ENCODE measurements around the gene PLXNC1.

Gene PLXNC1

DNA sequence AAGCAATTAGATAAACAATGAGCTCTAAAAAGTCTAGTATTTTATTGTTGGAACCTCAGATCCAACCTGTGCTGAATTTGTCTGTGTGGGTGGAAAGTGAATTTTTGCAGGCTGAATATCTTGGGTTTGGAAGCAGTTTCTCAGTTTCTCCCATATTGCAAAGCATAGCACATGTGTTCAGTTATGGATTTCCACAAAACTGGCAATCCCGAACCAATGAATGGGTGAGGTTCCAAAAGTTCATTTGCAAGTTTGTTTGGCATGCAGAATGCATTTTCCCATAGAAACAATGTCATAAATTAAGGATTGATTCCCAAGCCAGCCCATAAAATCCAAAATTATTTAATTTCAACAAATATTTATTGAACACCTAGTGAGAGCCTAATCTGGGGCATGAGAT lies 43.4 kb downstream of the PLXNC1 start:
- no peak overlapping the region for H2BK5ac ChIP-seq (ENCODE audit: low read depth, low read length, poor library complexity)
- H2AK5ac ChIP-seq (ENCODE audit: low read length) = no peak overlapping the region
- H3K27ac ChIP-seq (ENCODE audit: low read depth, low read length) = no peak overlapping the region
- H3K4me1 ChIP-seq (ENCODE audit: control insufficient read depth in 1 of 2, insufficient read depth in 2 of 2, low read length in 2 of 2) = no peaks in the 10 kb centered on the region
- no peak overlapping the region for H3K9ac ChIP-seq (ENCODE audit: low read length)
- no peak overlapping the region for H2BK12ac ChIP-seq (ENCODE audit: low read length)
- no peak overlapping the region for H4K8ac ChIP-seq (ENCODE audit: low read depth, low read length)
- H3K4ac ChIP-seq (ENCODE audit: low read depth, low read length) = no peak overlapping the region
- H3K79me1 ChIP-seq (ENCODE audit: low read length) = no peaks in the 10 kb centered on the region
- no peak overlapping the region for H3K4me3 ChIP-seq (ENCODE audit: low read depth, low read length)
- DNase-seq = no peak
- no peak overlapping the region for H3K18ac ChIP-seq (ENCODE audit: low read length)
- H3K9me3 ChIP-seq (ENCODE audit: insufficient read depth, low read depth, low read length) = peaks cover 7% of the 10 kb centered on the region
- H2BK120ac ChIP-seq (ENCODE audit: insufficient read depth, low read length, poor library complexity) = no peak overlapping the region
- no peak overlapping the region for H3K14ac ChIP-seq (ENCODE audit: low read length)
- H4K12ac ChIP-seq (ENCODE audit: low read depth, low read length) = no peak overlapping the region
- H3K4me2 ChIP-seq (ENCODE audit: low read length) = no peak overlapping the region
- no peak overlapping the region for H4K91ac ChIP-seq (ENCODE audit: low read depth, low read length)
- H3K27me3 ChIP-seq (ENCODE audit: insufficient read depth, low read length) = no peaks in the 10 kb centered on the region
- WGBS (ENCODE audit: extremely low coverage, insufficient coverage, insufficient read length) = no CpG with 5 or more reads among the region's 1 CpG
- H2AFZ ChIP-seq (ENCODE audit: insufficient read depth, low read length, poor library complexity) = no peak overlapping the region
- H3K36me3 ChIP-seq (ENCODE audit: control insufficient read depth in 1 of 2, insufficient read depth in 2 of 2, low read length in 2 of 2) = no peaks in the 10 kb centered on the region
- H3K23ac ChIP-seq (ENCODE audit: low read length) = no peak overlapping the region
- no peaks in the 10 kb centered on the region for H3K79me2 ChIP-seq (ENCODE audit: control insufficient read depth, insufficient read depth, low read length, poor library complexity)

GRCh38 chr12:94192506-94192905 lies 44.1 kb downstream of the PLXNC1 start:
- Histone ChIP-seq H2BK12ac (ENCODE audit: low read length) (no peak overlapping the region), H4K91ac (ENCODE audit: low read depth, low read length) (no peak overlapping the region), H3K4me1 (ENCODE audit: control insufficient read depth in 1 of 2, insufficient read depth in 2 of 2, low read length in 2 of 2) (no peaks in the 10 kb centered on the region), H3K14ac (ENCODE audit: low read length) (no peak overlapping the region), H3K36me3 (ENCODE audit: control insufficient read depth in 1 of 2, insufficient read depth in 2 of 2, low read length in 2 of 2) (no peaks in the 10 kb centered on the region), H3K4me3 (ENCODE audit: low read depth, low read length) (no peak overlapping the region), H3K4me2 (ENCODE audit: low read length) (no peak overlapping the region), H3K18ac (ENCODE audit: low read length) (no peak overlapping the region), H3K27me3 (ENCODE audit: insufficient read depth, low read length) (no peaks in the 10 kb centered on the region), H4K12ac (ENCODE audit: low read depth, low read length) (no peak overlapping the region), H3K79me1 (ENCODE audit: low read length) (no peaks in the 10 kb centered on the region), H2BK5ac (ENCODE audit: low read depth, low read length, poor library complexity) (no peak overlapping the region), H3K27ac (ENCODE audit: low read depth, low read length) (no peak overlapping the region), H2AK5ac (ENCODE audit: low read length) (no peak overlapping the region), H3K4ac (ENCODE audit: low read depth, low read length) (no peak overlapping the region), H3K9ac (ENCODE audit: low read length) (no peak overlapping the region), H3K79me2 (ENCODE audit: control insufficient read depth, insufficient read depth, low read length, poor library complexity) (no peaks in the 10 kb centered on the region), H2BK120ac (ENCODE audit: insufficient read depth, low read length, poor library complexity) (no peak overlapping the region), H4K8ac (ENCODE audit: low read depth, low read length) (no peak overlapping the region), H3K23ac (ENCODE audit: low read length) (no peak overlapping the region), H3K9me3 (ENCODE audit: insufficient read depth, low read depth, low read length) (peaks cover 7% of the 10 kb centered on the region), H2AFZ (ENCODE audit: insufficient read depth, low read length, poor library complexity) (no peak overlapping the region)
- no peak for DNase-seq

DNA sequence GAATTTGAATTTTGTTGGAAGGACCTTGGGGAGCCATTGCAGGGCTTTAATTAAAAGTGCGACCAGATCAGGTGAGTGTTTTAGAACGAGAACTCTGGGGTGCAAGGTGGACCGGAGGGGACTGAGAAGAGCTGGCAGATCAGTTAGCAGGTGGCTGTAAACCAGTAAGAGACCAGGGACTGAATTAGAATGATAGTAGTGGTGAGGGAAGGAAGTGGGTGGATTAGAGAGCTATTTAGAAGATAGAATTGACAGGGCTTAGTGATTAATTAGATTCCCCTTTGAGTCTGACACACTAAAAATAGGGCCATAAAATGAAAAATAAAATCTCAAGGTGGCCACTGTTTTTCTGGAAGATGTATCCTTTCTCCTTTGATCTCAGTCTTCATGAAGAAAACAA lies 44.8 kb downstream of the PLXNC1 start:
- H2BK120ac ChIP-seq (ENCODE audit: insufficient read depth, low read length, poor library complexity) = no peak overlapping the region
- H2AFZ ChIP-seq (ENCODE audit: insufficient read depth, low read length, poor library complexity) = no peak overlapping the region
- no peaks in the 10 kb centered on the region for H3K36me3 ChIP-seq (ENCODE audit: control insufficient read depth in 1 of 2, insufficient read depth in 2 of 2, low read length in 2 of 2)
- H3K27ac ChIP-seq (ENCODE audit: low read depth, low read length) = no peak overlapping the region
- no peaks in the 10 kb centered on the region for H3K79me1 ChIP-seq (ENCODE audit: low read length)
- H3K4me3 ChIP-seq (ENCODE audit: low read depth, low read length) = no peak overlapping the region
- H3K9me3 ChIP-seq (ENCODE audit: insufficient read depth, low read depth, low read length) = peaks cover 7% of the 10 kb centered on the region
- H2BK5ac ChIP-seq (ENCODE audit: low read depth, low read length, poor library complexity) = no peak overlapping the region
- no peak for DNase-seq
- H3K27me3 ChIP-seq (ENCODE audit: insufficient read depth, low read length) = no peaks in the 10 kb centered on the region
- H3K14ac ChIP-seq (ENCODE audit: low read length) = no peak overlapping the region
- WGBS (ENCODE audit: extremely low coverage, insufficient coverage, insufficient read length) = no CpG with 5 or more reads among the region's 3 CpGs
- H3K4me1 ChIP-seq (ENCODE audit: control insufficient read depth in 1 of 2, insufficient read depth in 2 of 2, low read length in 2 of 2) = no peaks in the 10 kb centered on the region
- no peak overlapping the region for H4K8ac ChIP-seq (ENCODE audit: low read depth, low read length)
- no peak overlapping the region for H2BK12ac ChIP-seq (ENCODE audit: low read length)
- H4K12ac ChIP-seq (ENCODE audit: low read depth, low read length) = no peak overlapping the region
- H3K4ac ChIP-seq (ENCODE audit: low read depth, low read length) = no peak overlapping the region
- no peak overlapping the region for H2AK5ac ChIP-seq (ENCODE audit: low read length)
- no peak overlapping the region for H4K91ac ChIP-seq (ENCODE audit: low read depth, low read length)
- no peak overlapping the region for H3K18ac ChIP-seq (ENCODE audit: low read length)
- H3K9ac ChIP-seq (ENCODE audit: low read length) = no peak overlapping the region
- H3K23ac ChIP-seq (ENCODE audit: low read length) = no peak overlapping the region
- no peaks in the 10 kb centered on the region for H3K79me2 ChIP-seq (ENCODE audit: control insufficient read depth, insufficient read depth, low read length, poor library complexity)
- H3K4me2 ChIP-seq (ENCODE audit: low read length) = no peak overlapping the region

GRCh38 chr12:94195483-94195882 lies 47.1 kb downstream of the PLXNC1 start:
- DNase-seq = peak; percentile 27 to 80
- Histone ChIP-seq H3K79me2 (ENCODE audit: control insufficient read depth, insufficient read depth, low read length, poor library complexity) (no peaks in the 10 kb centered on the region), H3K9me3 (ENCODE audit: insufficient read depth, low read depth, low read length) (peaks cover 6% of the 10 kb centered on the region), H3K36me3 (ENCODE audit: control insufficient read depth in 1 of 2, insufficient read depth in 2 of 2, low read length in 2 of 2) (no peaks in the 10 kb centered on the region), H3K4me2 (ENCODE audit: low read length) (no peak overlapping the region), H3K27ac (ENCODE audit: low read depth, low read length) (no peak overlapping the region), H3K27me3 (ENCODE audit: insufficient read depth, low read length) (no peaks in the 10 kb centered on the region), H4K12ac (ENCODE audit: low read depth, low read length) (no peak overlapping the region), H3K9ac (ENCODE audit: low read length) (no peak overlapping the region), H3K79me1 (ENCODE audit: low read length) (no peaks in the 10 kb centered on the region), H2BK120ac (ENCODE audit: insufficient read depth, low read length, poor library complexity) (no peak overlapping the region), H3K14ac (ENCODE audit: low read length) (no peak overlapping the region), H2AFZ (ENCODE audit: insufficient read depth, low read length, poor library complexity) (no peak overlapping the region), H3K23ac (ENCODE audit: low read length) (no peak overlapping the region), H3K4me1 (ENCODE audit: control insufficient read depth in 1 of 2, insufficient read depth in 2 of 2, low read length in 2 of 2) (no peaks in the 10 kb centered on the region), H4K8ac (ENCODE audit: low read depth, low read length) (no peak overlapping the region), H4K91ac (ENCODE audit: low read depth, low read length) (no peak overlapping the region), H3K4ac (ENCODE audit: low read depth, low read length) (no peak overlapping the region), H2BK5ac (ENCODE audit: low read depth, low read length, poor library complexity) (no peak overlapping the region), H2AK5ac (ENCODE audit: low read length) (no peak overlapping the region), H2BK12ac (ENCODE audit: low read length) (no peak overlapping the region), H3K18ac (ENCODE audit: low read length) (no peak overlapping the region), H3K4me3 (ENCODE audit: low read depth, low read length) (no peak overlapping the region)
- no CpG with 5 or more reads among the region's 6 CpGs for WGBS (ENCODE audit: extremely low coverage, insufficient coverage, insufficient read length)
